ENCODE data around the gene B3GNT2. TPM values are rescaled to one million over a fixed set of nuclear protein-coding genes. Genes with fewer than 3 reads are reported as not detected.

The B3GNT2 gene
- total RNA-seq, 1 donor from 2014 or later = 7.7 TPM

- Mint-ChIP-seq H3K4me1 (no peaks in the 10 kb centered on the region), H3K4me3 (no peak overlapping the region), H3K27me3 (ENCODE audit: low read depth) (no peaks in the 10 kb centered on the region), H3K9me3 (peaks cover 2% of the 10 kb centered on the region), H3K36me3 (ENCODE audit: low read depth) (peaks cover 9% of the 10 kb centered on the region), H3K27ac (ENCODE audit: unreplicated experiment) (no peak overlapping the region)
- no peak for DNase-seq (ENCODE audit: low read depth, low spot score)
- TF ChIP-seq, protein P1, sequence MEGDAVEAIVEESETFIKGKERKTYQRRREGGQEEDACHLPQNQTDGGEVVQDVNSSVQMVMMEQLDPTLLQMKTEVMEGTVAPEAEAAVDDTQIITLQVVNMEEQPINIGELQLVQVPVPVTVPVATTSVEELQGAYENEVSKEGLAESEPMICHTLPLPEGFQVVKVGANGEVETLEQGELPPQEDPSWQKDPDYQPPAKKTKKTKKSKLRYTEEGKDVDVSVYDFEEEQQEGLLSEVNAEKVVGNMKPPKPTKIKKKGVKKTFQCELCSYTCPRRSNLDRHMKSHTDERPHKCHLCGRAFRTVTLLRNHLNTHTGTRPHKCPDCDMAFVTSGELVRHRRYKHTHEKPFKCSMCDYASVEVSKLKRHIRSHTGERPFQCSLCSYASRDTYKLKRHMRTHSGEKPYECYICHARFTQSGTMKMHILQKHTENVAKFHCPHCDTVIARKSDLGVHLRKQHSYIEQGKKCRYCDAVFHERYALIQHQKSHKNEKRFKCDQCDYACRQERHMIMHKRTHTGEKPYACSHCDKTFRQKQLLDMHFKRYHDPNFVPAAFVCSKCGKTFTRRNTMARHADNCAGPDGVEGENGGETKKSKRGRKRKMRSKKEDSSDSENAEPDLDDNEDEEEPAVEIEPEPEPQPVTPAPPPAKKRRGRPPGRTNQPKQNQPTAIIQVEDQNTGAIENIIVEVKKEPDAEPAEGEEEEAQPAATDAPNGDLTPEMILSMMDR (conservative IDR thresholded peaks at IDR 0.05) = no peak
Measured at GRCh38 chr2:62229082-62229605, 33.2 kb downstream of the B3GNT2 start.

GRCh38 chr2:62231541-62231940, 35.6 kb downstream of the B3GNT2 start:
- DNase-seq (ENCODE audit: low read depth, low spot score) = no peak
- no peaks in the 10 kb centered on the region for H3K27me3 Mint-ChIP-seq (ENCODE audit: low read depth)
- no peaks in the 10 kb centered on the region for H3K36me3 Mint-ChIP-seq (ENCODE audit: low read depth)
- no peak overlapping the region for H3K4me3 Mint-ChIP-seq
- H3K9me3 Mint-ChIP-seq = no peaks in the 10 kb centered on the region
- TF ChIP-seq, protein P1 (conservative IDR thresholded peaks at IDR 0.05) = no peak
- H3K4me1 Mint-ChIP-seq = no peaks in the 10 kb centered on the region
- no peak overlapping the region for H3K27ac Mint-ChIP-seq (ENCODE audit: unreplicated experiment)

DNA sequence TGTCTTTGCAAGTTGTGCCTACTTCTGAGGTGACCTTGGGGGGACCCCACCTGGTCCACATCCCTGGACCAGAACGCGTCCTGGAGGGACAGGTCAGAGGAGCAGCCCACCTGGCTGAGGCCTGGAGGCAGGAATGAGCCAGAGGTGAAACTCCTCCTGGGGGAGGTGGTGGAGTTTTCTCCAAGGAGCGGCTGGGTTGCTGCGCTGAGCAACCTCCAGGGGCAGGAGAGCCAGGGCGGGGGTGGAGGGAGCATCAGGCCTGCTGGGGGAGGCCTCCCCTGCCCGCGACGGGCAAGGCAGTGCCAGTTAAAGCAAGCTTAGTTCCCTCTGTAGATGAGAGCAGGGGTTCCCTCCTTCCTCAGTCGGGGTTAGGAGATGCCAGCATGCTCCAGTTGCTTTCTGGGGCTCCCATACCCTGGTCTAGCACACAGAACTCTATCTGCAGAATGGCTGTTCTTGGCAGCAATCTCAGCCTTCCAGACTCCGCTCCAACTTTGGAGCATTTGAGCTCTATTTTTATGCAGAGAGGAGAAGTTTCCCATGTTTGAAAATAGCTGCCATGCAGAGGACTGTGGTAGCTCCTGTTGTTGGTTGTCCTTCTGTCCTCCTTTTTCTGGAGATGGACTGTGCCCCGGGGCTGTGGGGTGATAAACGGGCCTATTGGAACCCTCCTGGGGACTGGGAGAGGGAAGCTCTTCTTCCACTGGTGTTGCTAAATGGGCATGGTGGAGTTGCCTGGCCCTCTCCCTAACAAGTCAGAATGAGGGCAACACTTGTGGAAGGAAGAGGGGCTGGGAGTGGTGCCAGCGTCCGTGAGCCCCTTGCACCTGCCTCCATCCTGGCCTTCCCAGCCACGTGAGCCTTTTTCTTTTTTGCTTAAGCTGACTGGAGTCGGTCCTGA, 39.1 kb downstream of the B3GNT2 start:
- Mint-ChIP-seq H3K36me3 (ENCODE audit: low read depth) (no peaks in the 10 kb centered on the region), H3K4me3 (no peak overlapping the region), H3K27ac (ENCODE audit: unreplicated experiment) (no peak overlapping the region), H3K9me3 (no peaks in the 10 kb centered on the region), H3K27me3 (ENCODE audit: low read depth) (no peaks in the 10 kb centered on the region), H3K4me1 (no peaks in the 10 kb centered on the region)
- no peak for DNase-seq (ENCODE audit: low read depth, low spot score)
- TF ChIP-seq, protein P1 (conservative IDR thresholded peaks at IDR 0.05) = no peak

DNA sequence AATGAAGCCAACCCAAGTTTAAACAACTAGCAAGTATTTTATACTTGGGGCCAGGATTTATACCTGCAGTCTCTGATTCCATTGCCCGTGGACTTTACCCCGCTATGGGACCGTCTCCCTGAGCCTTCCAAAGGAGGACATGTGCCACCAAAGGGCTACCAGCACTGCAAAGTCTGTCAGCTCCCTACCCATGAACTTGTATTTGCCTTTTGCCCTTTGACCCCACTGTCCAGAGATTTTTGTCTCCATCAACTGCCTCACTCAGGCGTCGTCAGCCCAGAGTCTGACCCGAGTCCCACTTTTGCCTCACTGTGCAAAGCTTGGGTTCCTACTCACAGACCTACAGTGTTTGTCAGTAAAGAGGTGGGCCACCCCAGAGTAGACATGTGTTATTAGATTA, 40.6 kb downstream of the B3GNT2 start:
- DNase-seq (ENCODE audit: low read depth, low spot score) = no peak
- no peaks in the 10 kb centered on the region for H3K27me3 Mint-ChIP-seq (ENCODE audit: low read depth)
- H3K9me3 Mint-ChIP-seq = no peaks in the 10 kb centered on the region
- H3K4me3 Mint-ChIP-seq = no peak overlapping the region
- TF ChIP-seq, protein P1 (conservative IDR thresholded peaks at IDR 0.05) = no peak
- no peaks in the 10 kb centered on the region for H3K4me1 Mint-ChIP-seq
- no peaks in the 10 kb centered on the region for H3K36me3 Mint-ChIP-seq (ENCODE audit: low read depth)
- no peak overlapping the region for H3K27ac Mint-ChIP-seq (ENCODE audit: unreplicated experiment)

- no peak for DNase-seq (ENCODE audit: low read depth, low spot score)
- H3K27me3 Mint-ChIP-seq (ENCODE audit: low read depth) = no peaks in the 10 kb centered on the region
- TF ChIP-seq, protein P1 (conservative IDR thresholded peaks at IDR 0.05) = no peak
- no peak overlapping the region for H3K4me3 Mint-ChIP-seq
- H3K36me3 Mint-ChIP-seq (ENCODE audit: low read depth) = no peaks in the 10 kb centered on the region
- H3K4me1 Mint-ChIP-seq = no peaks in the 10 kb centered on the region
- no peaks in the 10 kb centered on the region for H3K9me3 Mint-ChIP-seq
- no peak overlapping the region for H3K27ac Mint-ChIP-seq (ENCODE audit: unreplicated experiment)
Measured at GRCh38 chr2:62238236-62238635, 42.3 kb downstream of the B3GNT2 start.

All from neural crest cell (in vitro differentiated cells).